GM18502 (cell line): ENCODE data around the gene ANXA6.

ENCODE experiments used
- ATAC-seq: cut with Tn5 transposase; IDR thresholded peaks from one replicate; pipeline ENCODE4 v1.9.1; 2021; ENCODE audit warnings: mild to moderate bottlenecking; ENCODE audit not compliant: unreplicated experiment, poor library complexity

The ANXA6 gene

GRCh38 chr5:151154931-151155774, 2.4 kb downstream of the ANXA6 start:
- ATAC-seq = peak; percentile 40

- no peak for ATAC-seq
Observed at GRCh38 chr5:151153766-151154272, 3.8 kb downstream of the ANXA6 start.

DNA sequence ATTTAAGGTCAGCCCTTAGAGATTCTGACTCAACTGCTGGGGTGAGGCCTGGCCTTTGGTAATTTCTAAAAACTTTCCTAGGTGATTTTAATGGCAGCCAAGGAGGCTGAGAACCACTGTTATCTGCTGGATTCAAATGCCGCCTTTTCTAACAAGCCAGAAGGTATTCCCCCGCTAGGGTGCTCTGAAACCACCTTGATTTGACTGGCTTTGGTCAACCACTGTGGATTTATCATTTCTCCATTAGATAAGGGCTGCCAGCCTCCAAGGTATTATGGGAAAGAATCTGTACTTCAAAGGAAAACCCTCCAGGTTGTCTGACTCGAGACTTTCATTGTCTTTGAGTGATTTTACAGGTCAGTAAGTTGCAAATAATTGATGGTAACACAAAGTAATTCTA, 4.3 kb downstream of the ANXA6 start:
- no peak for ATAC-seq

- peak; percentile 40 for ATAC-seq
Observed at GRCh38 chr5:151151793-151152192, 5.8 kb downstream of the ANXA6 start.

GRCh38 chr5:151151263-151151660, 6.3 kb downstream of the ANXA6 start:
- ATAC-seq = no peak

- ATAC-seq = peak; percentile 62
Observed at GRCh38 chr5:151150471-151151262, 6.9 kb downstream of the ANXA6 start.

DNA sequence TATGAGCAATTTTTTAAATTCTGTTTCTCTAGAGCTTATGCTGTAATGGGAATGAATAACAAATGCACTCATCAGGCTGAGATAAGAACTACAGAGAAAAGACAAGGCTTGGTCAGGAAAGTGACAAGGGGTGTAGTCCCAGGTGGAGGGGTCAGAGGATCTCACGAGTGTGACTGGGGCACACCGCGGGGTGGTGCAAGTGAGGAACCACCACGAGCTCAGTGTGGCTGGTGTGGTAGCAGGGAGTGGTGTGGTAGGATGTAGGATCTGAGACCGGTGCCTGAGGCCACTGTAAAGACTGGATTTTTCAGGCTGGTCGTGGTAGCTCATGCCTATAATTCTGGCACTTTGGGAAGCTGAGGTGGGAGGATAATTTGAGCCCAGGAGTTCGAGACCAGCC, 9.0 kb downstream of the ANXA6 start:
- ATAC-seq = no peak

GRCh38 chr5:151147033-151147432, 10.5 kb downstream of the ANXA6 start:
- ATAC-seq = no peak

DNA sequence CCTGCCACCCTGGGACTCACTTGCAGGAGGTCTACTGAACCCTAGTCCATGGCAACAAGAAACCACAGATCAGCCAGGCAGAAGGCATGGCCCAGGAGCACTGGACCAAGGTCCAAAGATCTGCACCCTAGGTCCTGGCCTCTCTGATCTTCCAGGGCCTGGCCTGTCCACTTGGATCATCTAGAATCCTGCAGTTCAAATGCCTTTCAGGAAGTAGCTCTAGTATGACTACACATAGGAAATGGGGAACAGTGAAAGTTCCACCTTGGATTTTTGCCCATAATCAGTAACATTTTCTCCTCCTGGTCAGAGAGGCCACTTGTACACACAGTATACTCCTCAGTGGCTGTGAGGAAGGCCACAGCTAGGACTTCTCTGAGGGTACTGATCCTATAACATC, 11.5 kb downstream of the ANXA6 start:
- ATAC-seq = no peak

DNA sequence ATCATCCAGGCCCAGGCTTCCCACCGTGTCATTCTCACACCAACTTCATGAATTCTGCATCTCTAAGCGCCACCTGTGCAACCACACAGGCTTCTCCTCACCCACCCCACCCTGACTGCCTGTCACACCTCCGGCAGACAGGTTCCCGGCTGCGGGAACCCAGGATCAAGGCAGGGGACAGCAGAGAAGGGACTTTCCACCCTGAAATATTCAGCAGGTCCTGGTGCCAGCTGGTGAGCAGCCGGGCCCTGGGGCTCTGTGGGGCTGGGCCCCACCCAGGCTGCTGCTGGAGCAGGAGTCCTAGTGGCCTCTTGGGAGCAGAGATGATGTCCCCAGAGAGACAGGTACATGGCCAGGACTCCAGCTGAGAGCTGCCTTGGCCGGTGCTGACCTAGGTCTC, 12.7 kb downstream of the ANXA6 start:
- ATAC-seq = no peak

- ATAC-seq = no peak
Observed at GRCh38 chr5:151144275-151144674, 13.3 kb downstream of the ANXA6 start.

- ATAC-seq = no peak
Observed at GRCh38 chr5:151143645-151144044, 13.9 kb downstream of the ANXA6 start.

- no peak for ATAC-seq
Observed at GRCh38 chr5:151142933-151143332, 14.6 kb downstream of the ANXA6 start.

- peak; percentile 87 for ATAC-seq
Observed at GRCh38 chr5:151141535-151141934, 16.0 kb downstream of the ANXA6 start.

GRCh38 chr5:151140686-151141459, 16.7 kb downstream of the ANXA6 start:
- no peak for ATAC-seq

DNA sequence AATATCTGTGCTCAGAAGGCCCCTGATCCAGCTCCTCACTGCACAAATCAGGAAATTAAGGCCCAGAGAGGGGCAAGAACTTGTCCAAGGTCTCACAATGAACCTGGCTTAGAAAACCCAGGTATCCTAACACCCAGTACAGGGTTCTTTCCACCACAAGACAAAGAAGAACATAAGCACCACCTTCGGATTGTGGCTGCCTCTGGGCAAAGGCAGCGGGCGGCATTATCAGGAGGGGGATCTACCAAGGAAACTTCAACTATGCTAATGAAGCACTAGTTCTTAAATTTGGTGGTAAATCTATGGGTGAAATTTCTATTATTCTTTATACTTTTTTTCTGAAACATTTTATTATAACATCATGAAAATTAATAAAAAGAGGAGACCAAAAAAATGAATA, 17.9 kb downstream of the ANXA6 start:
- ATAC-seq = no peak

DNA sequence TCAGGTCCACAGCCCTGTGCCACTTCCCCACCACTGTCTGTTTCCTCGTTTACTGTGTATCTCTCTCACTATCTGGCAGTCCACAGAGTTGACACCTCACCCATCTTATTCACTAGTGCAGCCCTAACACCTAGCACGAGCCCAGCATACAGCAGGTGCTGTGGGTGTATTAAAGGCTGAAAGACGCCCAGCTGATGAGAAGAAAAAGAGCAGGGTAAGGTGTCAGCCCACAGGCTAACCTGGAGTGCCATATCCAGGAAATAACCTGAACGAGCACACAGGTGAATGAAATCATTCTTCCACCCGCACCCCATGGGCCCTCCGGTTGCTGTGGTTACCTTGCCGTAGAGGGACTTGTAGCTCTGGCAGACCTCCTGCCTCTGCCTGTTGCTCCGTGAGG, 18.6 kb downstream of the ANXA6 start:
- ATAC-seq = no peak

- no peak for ATAC-seq
Observed at GRCh38 chr5:151138114-151138513, 19.5 kb downstream of the ANXA6 start.

GRCh38 chr5:151137067-151137825, 20.3 kb downstream of the ANXA6 start:
- no peak for ATAC-seq

GRCh38 chr5:151134228-151134627, 23.4 kb downstream of the ANXA6 start:
- ATAC-seq = peak; percentile 78
